GM19351 (cell line): Measurements from ENCODE around the gene PPP6R1.

Source experiments
- ATAC-seq: cut with Tn5 transposase; IDR thresholded peaks from one replicate; pipeline ENCODE4 v1.9.1; 2021; ENCODE audit warnings: mild to moderate bottlenecking, moderate library complexity; ENCODE audit not compliant: unreplicated experiment

Gene PPP6R1

DNA sequence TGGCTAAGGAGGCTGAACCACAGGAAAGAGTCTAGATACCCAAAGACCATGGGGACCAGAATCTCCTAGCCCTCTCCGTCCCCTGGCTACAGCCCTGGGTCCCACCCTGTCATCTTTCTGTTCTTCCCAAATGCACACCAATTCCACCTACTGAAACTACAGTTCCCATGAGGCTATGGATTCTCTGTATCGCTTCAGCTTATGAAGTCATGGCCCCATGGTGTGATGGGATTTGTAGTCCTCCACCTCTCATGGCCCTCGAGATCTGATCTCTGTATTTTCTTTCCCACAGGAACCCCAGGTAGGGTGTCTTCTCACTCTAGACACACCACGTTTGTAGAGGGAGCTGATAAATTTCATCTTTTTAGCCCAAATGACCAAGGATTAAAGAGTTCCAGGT, 61.3 kb downstream of the PPP6R1 start:
- no peak for ATAC-seq

DNA sequence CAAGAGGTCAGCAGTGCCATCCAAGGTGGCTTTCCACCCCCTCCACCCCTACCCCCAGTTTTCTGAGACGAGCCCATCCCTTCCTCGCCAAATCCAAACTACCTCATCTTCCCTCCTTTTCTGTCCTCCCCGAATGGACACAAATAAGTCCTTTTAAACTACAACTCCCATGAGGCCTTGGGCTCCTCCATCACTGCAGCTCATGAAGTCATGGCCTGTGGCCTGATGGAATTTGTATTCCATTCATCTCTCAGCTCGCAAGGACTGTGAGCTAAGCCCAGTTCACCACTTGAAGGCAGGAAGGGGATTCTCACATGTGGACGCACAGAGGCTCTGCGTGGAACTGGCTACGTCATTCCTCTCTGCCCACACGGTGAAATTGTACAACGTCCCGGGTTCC, 62.0 kb downstream of the PPP6R1 start:
- ATAC-seq: no peak

DNA sequence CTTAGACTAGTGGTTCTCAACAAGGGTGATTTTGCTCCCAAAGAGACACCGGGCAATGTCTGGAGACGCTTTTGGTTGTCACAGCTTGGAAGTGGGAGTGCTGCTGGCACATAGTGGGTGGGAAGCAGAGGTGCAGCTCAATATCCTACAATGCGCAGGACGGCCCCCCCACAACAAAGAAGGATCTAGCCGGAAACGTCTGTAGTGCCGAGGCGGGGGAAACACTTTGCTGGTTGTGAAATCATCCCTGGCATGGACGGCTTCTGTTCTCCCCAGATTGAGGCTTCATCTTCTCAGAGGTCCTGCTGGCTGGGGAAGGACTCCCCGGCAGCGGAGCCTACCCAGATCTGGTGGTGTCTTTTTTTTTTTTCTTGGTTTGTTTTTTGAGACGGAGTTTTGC, 65.3 kb downstream of the PPP6R1 start:
- no peak for ATAC-seq

DNA sequence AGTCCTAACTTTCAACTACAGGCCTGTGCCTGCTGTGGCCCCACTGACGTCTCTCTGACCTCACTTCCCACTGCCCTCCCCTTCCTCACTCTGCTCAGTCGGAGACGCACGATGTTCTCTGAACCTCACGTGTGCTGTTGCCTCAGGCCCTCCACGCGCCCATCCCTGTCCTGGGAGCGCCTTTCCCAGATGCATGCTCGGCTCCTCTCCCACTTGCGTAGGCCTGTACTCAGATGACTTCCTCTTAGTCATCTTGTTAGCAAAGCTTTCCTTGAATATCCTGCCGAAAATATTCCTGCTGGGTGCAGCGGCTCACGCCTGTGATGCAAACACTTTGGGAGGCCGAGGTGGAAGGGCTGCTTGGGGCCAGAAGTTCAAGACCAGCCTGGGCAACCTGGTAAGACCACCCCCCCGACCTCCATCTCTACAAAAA, 69.4 kb downstream of the PPP6R1 start:
- no peak for ATAC-seq

DNA sequence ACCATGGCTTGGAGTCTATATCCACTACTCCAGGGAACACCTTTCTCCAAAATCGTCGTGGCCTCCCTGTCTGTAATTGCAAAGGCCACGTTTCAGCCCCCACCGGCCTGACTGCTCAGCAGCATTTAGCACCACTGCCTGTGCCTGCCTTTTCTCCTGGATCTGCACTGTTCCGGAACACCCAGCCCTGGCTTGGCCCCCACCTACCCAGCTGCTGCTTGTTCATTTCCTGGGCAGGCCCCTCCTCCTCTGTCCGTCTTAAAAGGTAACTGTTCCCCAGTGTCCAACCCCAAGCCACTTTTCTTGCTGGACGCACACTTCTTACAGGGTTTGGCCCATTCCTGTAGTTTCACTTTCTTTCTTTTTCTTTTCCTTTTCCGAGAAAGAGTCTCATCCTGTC, 70.2 kb downstream of the PPP6R1 start:
- no peak for ATAC-seq

DNA sequence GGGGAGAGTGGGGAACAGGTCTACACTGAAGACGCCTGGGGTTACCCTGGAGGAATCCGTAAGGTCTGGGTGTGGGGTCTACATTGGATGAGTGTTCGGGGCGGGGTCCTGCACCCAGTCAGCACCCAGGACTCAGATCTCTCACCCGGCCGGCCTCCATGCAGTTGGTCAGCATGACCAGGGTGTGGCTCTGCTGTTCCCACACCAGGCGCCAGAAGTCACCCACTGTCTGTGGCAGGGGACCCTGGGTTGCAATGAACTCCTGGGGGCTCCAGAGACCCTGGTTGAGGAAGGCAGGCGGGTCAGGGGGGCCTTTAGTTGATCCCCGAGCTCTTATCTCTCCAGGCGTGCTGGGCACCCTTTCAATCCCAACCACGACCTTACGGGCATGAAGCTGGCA, 72.7 kb downstream of the PPP6R1 start:
- ATAC-seq: no peak

DNA sequence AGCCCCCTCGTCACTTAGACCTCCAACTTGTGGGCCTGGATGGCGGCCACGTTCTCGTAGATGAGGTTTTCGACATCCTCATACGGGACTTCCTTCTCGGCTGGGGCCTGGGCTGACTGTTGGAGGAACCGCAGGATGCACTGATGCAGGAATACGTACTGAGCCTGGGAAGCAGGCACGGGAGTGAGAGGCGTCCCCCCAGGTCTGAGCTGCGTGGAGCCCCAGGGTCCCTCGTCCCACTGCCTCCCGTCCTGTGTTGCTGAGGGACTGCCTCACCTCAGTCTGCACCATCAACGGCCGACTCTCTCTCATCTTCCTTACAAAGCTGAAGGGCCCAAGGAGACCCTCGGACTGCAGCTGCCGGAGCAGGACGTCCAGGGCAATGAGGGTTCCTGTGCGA, 77.1 kb downstream of the PPP6R1 start:
- no peak for ATAC-seq
